ENCODE data around the gene RGMA.
A peak's percentile ranks its signal among the peaks of the same experiment; 100 is the strongest.
"Not testable (repeated sequence)": the region's sequence is repeated elsewhere in the genome, so short reads cannot be mapped to it uniquely, and the experiment has no call there.

The RGMA gene

DNA sequence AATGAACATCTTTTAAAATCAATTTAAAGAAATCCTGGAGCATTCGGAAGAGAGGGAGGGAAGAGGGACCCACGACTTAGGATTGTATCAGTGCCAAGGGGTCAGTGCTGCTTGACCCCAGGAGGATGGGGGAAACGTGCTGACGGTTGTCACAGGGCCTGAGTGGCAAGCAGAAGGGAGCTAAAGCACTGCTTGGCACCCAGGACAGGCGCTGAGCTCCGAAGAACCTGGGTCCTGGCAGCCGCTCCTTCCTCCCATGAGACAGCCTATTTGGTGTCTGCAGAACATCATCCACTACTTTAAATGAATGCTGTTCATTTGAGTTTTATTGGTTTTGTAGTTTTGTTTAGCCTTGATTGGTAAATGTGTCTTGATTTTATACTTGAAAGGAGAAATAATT, 54.5 kb downstream of the RGMA start:
- DNase-seq (ENCODE audit: low read depth in 2 of 2), result no peak

GRCh38 chr15:93033434-93034045, 55.5 kb downstream of the RGMA start:
- no peak for DNase-seq (ENCODE audit: low read depth in 2 of 2)

- not testable (repeated sequence) for DNase-seq (ENCODE audit: low read depth in 2 of 2)
Measured at GRCh38 chr15:93032515-93033206, 56.4 kb downstream of the RGMA start.

DNA sequence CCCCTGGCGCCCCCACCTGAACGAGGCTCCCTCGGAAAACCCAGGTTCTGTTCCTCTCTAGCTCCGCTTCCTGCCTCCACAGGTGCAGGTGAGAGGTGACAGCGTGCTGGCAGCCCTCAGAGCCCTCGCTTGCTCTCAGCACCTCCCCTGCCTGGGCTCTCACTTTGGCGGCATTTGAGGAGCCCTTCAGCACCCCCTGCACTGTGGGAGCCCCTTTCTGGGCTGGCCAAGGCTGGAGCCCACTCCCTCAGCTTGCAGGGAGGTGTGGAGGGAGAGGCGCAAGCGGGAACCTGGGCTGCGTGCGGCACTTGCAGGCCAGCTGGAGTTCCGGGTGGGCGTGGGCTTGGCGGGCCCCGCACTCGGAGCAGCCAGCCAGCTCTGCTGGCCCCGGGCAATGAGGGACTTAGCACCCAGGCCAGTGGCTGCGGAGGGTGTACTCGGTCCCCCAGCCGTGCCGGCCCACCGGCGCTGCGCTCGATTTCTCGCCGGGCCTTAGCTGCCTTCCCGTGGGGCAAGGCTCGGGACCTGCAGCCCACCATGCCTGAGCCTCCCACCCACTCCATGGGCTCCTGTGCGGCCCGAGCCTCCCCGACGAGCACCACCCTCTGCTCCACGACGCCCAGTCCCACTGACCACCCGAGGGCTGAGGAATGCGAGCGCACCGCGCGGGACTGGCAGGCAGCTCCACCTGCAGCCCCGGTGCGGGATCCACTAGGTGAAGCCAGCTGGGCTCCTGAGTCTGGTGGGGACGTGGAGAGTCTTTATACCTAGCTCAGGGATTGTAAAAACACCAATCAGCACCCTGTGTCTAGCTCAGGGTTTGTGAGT, 57.2 kb downstream of the RGMA start:
- not testable (repeated sequence) for DNase-seq (ENCODE audit: low read depth in 2 of 2)

- DNase-seq (ENCODE audit: low read depth in 2 of 2), result no peak
Measured at GRCh38 chr15:93031103-93031464, 57.9 kb downstream of the RGMA start.

- peak; percentile 14 to 36 for DNase-seq (ENCODE audit: low read depth in 2 of 2)
Measured at GRCh38 chr15:93030430-93031102, 58.4 kb downstream of the RGMA start.

GRCh38 chr15:93029836-93030429, 59.1 kb downstream of the RGMA start:
- no peak for DNase-seq (ENCODE audit: low read depth in 2 of 2)

GRCh38 chr15:93029214-93029835, 59.7 kb downstream of the RGMA start:
- no peak for DNase-seq (ENCODE audit: low read depth in 2 of 2)

GRCh38 chr15:93028632-93029213, 60.3 kb downstream of the RGMA start:
- DNase-seq (ENCODE audit: low read depth in 2 of 2), result no peak

- DNase-seq (ENCODE audit: low read depth in 2 of 2), result no peak
Measured at GRCh38 chr15:93028111-93028631, 60.8 kb downstream of the RGMA start.

DNA sequence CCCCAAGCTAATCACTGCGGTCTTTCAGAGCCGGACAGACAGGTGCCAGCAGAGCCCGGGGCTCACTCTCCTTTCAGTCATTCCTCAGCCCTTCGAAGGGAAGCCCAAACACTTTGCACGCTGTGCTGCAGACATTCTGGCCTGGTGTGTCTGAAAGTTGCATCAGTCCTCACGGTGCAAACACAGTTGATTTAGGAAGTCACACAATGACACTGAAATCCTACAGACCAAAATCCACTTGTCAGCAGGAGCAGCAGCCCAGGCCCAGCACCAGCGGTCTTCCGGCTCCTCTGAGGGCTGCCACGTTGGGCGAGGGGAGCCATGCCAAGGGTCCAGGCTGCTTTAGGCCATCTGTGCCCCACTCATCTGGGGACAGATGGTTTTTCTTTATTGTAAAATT, 61.6 kb downstream of the RGMA start:
- no peak for DNase-seq (ENCODE audit: low read depth in 2 of 2)

DNA sequence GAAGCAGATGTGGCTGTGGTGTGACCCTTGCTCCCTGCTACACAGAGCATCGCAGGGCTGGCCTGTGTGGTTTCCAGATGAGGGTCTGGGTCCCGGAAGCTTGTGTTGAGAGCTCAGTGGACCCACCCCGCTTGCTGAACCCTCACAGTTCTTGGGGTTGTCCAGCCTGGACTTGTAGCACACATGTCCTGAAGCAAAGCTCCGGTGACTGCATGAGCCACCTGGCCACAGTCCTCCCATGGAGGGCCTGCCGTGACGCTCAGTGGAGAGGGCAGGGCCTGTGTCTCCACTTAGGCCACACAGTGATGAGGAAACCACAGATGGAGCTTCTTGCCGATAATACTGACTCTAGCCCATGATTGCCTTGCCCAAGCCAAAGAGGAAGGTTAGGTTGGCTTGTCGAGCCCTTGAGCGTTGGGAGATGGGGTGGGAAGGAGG, 62.6 kb downstream of the RGMA start:
- DNase-seq (ENCODE audit: low read depth in 2 of 2), result no peak

DNA sequence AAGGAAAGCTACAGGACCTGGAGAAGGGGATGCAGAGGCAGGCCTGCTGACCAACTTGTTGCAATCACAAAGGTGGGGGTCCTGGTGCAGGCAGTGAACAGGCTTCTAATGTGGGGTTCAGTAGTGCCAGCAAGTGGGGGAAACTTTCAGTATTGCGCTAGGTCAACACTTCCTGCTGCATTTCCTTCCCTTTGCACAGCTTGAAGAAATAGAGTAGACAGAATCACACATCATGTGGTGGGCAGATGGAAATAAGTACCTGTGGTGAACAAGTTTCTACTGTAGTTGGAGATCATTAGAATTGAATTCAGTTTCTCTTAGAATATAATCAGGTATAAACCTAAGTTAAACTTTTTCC, 63.4 kb downstream of the RGMA start:
- DNase-seq (ENCODE audit: low read depth in 2 of 2), result no peak

DNA sequence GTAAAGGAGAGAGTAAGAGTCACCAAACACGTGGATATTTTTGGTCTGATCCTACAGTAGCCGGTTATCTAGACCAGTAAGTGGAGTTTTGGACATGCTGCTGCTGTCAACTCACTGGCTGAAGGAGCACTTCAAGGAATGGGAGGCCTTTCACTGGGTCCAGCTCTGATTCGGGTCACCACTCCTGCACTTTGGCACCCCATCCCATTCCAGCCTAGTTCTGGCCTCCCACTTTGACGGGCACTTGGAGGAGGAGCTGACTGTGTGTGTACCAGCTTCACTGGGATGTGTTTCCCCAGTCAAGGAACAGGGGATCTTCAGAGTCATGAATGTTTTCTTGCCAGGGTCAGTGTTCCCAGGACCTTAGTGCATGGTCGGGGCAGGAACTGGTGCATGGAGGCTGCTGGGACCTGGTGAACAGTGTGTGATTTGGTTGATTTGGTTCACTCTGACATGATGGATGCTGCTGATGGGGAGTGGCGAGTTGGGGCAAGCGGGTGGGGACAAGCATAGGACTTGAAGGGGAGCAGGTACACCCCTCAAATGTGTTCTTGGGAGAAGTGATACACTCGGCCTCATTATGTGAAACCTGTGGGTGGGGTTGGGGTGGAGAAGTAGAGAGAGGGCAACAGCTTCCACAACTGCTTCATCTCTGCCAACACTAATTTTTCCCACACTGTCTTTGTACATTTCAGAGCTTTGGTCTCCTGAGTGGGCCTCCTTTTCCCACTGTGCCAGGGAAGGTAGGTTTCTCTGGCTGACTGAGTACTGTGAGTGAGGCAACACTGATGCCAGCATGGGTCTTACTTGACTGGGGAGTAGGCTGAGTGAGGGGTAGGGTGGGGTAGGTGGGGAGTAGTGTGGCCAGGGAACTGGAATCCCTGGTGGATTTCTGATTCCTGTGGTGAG, 64.0 kb downstream of the RGMA start:
- no peak for DNase-seq (ENCODE audit: low read depth in 2 of 2)

GRCh38 chr15:93024293-93024692, 64.7 kb downstream of the RGMA start:
- DNase-seq (ENCODE audit: low read depth in 2 of 2), result no peak

DNA sequence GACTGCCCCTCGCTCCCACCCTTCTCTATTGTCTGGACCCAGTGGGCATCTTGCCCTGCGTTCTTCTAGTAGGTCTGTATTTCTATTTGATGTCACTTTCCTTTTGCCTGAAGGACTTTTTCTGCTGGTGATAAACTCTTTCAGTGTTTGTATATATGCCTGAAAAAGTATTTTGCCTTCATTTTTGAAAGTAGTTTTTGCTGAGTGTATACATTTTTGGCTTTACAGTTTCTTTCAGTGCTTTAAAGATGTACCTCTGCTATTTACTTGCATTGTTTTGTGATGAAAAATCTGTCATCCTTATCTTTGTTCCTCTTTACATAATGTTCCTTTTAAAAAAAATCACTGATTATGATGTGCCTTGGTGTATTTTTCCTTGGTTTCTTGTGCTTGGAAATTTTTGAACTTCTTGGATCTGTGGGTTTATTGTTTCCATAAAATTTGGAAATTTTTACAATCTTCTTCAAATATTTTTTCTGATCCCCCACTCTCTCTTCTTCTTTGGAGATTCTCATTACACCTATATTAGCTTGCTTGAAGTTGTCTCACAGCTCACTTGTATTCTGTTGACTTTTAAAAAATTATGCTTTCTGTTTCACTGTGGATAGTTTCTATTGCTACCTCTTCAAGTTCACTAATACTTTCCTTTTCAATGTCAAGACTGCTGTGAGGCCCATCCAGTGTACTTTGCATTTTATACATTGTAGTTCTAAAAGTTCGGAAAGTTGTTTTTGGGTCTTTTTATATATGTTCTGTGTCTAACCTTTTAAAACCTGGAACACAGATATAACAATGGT, 67.8 kb downstream of the RGMA start:
- DNase-seq (ENCODE audit: low read depth in 2 of 2), result no peak

DNA sequence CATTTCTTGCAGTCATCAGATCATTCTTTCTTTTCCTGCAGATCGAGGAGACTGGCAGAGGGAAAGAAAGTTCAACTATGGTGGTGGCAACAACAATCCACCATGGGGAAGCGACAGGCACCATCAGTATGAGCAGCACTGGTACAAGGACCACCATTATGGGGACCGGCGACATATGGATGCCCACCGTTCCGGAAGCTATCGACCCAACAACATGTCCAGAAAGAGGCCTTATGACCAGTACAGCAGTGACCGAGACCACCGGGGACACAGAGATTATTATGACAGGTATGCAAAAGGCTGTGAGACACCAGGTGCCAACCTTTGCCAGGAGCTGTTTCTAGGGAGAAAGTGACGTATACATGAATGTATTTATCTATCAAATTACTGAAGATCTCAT, 69.0 kb downstream of the RGMA start:
- DNase-seq (ENCODE audit: low read depth in 2 of 2), result no peak

GRCh38 chr15:93019090-93019489, 69.9 kb downstream of the RGMA start:
- no peak for DNase-seq (ENCODE audit: low read depth in 2 of 2)

GRCh38 chr15:93018574-93018973, 70.4 kb downstream of the RGMA start:
- DNase-seq (ENCODE audit: low read depth in 2 of 2), result no peak
